ENCODE results near the gene SURF6. TPM values are rescaled to one million over a fixed set of nuclear protein-coding genes. Genes with fewer than 3 reads are reported as not detected.

SURF6 gene
- polyA plus RNA-seq, 3 donors = 0.75 to 12.9 (median 2.9) TPM

- no peaks in the 10 kb centered on the region for H3K9me3 Mint-ChIP-seq
- H3K79me2 ChIP-seq (ENCODE audit: insufficient read depth, low read length) = peaks cover 25% of the 10 kb centered on the region
- no peak overlapping the region for H3K9ac ChIP-seq (ENCODE audit: insufficient read depth, low read length, poor library complexity, severe bottlenecking)
- no peak overlapping the region for H2AFZ ChIP-seq (ENCODE audit: insufficient read depth, low read depth, low read length, poor library complexity, severe bottlenecking)
- no peak overlapping the region for H3K4me3 ChIP-seq (replicated peaks in 1 of 3; ENCODE audit: low read depth in 2 of 3, low read length in 3 of 3)
- peaks cover 39% of the 10 kb centered on the region for H3K4me1 Mint-ChIP-seq
- H3K36me3 Mint-ChIP-seq = peaks cover 51 to 72% of the 10 kb centered on the region in 2 donors
- intact Hi-C loops (cut with micrococcal nuclease) = loop anchor here in 1 of 2 donors (10.0 kb wide), 2 partner anchors 149 to 389 kb away; partner anchors contain the start of gene TSC1
- no peaks in the 10 kb centered on the region for H3K27me3 Mint-ChIP-seq (ENCODE audit: low read depth in 3 of 3)
- DNase-seq = no peak
- H3K36me3 ChIP-seq (replicated peaks in 1 of 2; ENCODE audit: control insufficient read depth in 1 of 2, insufficient read depth in 2 of 2, low read length in 2 of 2) = peaks cover 37 to 51% of the 10 kb centered on the region in 2 donors
- no peak for TF ChIP-seq CTCF (IDR thresholded peaks at IDR 0.05)
- H3K27ac Mint-ChIP-seq = peak overlapping the region in 2 of 7 donors; percentile 57 to 88
- no peaks in the 10 kb centered on the region for H3K27me3 ChIP-seq (ENCODE audit: control insufficient read depth in 2 of 2, insufficient read depth in 2 of 2, low read length in 2 of 2)
- H4K20me1 ChIP-seq (ENCODE audit: insufficient read depth, low read length) = peaks cover 40% of the 10 kb centered on the region
- no peak overlapping the region for H3K27ac ChIP-seq (ENCODE audit: low read depth in 1 of 2, low read length in 2 of 2)
- WGBS (ENCODE audit: insufficient coverage) = 93% methylated on average over 5 of the region's 6 CpGs
- no peak overlapping the region for H3K4me3 Mint-ChIP-seq
- H3K4me1 ChIP-seq (ENCODE audit: control insufficient read depth in 1 of 2, insufficient read depth in 2 of 2, low read length in 2 of 2) = peaks cover 26 to 44% of the 10 kb centered on the region in 2 donors
- H3K9me3 ChIP-seq (replicated peaks in 1 of 2; ENCODE audit: control insufficient read depth in 1 of 2, insufficient read depth in 1 of 2, low read length in 2 of 2) = no peaks in the 10 kb centered on the region
- no peak overlapping the region for H3K4me2 ChIP-seq (replicated peaks; ENCODE audit: extremely low read depth, low read length, poor library complexity, severe bottlenecking)
Measured at GRCh38 chr9:133334161-133334560, 1.8 kb downstream of the SURF6 start.

- Mint-ChIP-seq H3K27ac (no peak overlapping the region), H3K4me1 (peaks cover 33% of the 10 kb centered on the region), H3K27me3 (ENCODE audit: low read depth in 3 of 3) (no peaks in the 10 kb centered on the region), H3K36me3 (peaks cover 45 to 70% of the 10 kb centered on the region in 2 donors), H3K4me3 (no peak overlapping the region), H3K9me3 (no peaks in the 10 kb centered on the region)
- peaks cover 37 to 51% of the 10 kb centered on the region in 2 donors for H3K36me3 ChIP-seq (replicated peaks in 1 of 2; ENCODE audit: control insufficient read depth in 1 of 2, insufficient read depth in 2 of 2, low read length in 2 of 2)
- H4K20me1 ChIP-seq (ENCODE audit: insufficient read depth, low read length) = peaks cover 42% of the 10 kb centered on the region
- H2AFZ ChIP-seq (ENCODE audit: insufficient read depth, low read depth, low read length, poor library complexity, severe bottlenecking) = no peak overlapping the region
- H3K4me3 ChIP-seq (replicated peaks in 1 of 3; ENCODE audit: low read depth in 2 of 3, low read length in 3 of 3) = no peak overlapping the region
- no peak for DNase-seq
- H3K4me2 ChIP-seq (replicated peaks; ENCODE audit: extremely low read depth, low read length, poor library complexity, severe bottlenecking) = no peak overlapping the region
- H3K79me2 ChIP-seq (ENCODE audit: insufficient read depth, low read length) = peaks cover 25% of the 10 kb centered on the region
- H3K9ac ChIP-seq (ENCODE audit: insufficient read depth, low read length, poor library complexity, severe bottlenecking) = no peak overlapping the region
- no peak for TF ChIP-seq CTCF (IDR thresholded peaks at IDR 0.05)
- H3K27ac ChIP-seq (ENCODE audit: low read depth in 1 of 2, low read length in 2 of 2) = no peak overlapping the region
- H3K4me1 ChIP-seq (ENCODE audit: control insufficient read depth in 1 of 2, insufficient read depth in 2 of 2, low read length in 2 of 2) = peaks cover 20 to 38% of the 10 kb centered on the region in 2 donors
- H3K27me3 ChIP-seq (ENCODE audit: control insufficient read depth in 2 of 2, insufficient read depth in 2 of 2, low read length in 2 of 2) = no peaks in the 10 kb centered on the region
- 98% methylated on average over 9 of the region's 10 CpGs for WGBS (ENCODE audit: insufficient coverage)
- H3K9me3 ChIP-seq (replicated peaks in 1 of 2; ENCODE audit: control insufficient read depth in 1 of 2, insufficient read depth in 1 of 2, low read length in 2 of 2) = no peaks in the 10 kb centered on the region
- intact Hi-C loops (cut with micrococcal nuclease) = loop anchor here in 1 of 2 donors (10.0 kb wide), 2 partner anchors 149 to 389 kb away; partner anchors contain the start of gene TSC1
Measured at GRCh38 chr9:133333566-133333965, 2.4 kb downstream of the SURF6 start.
